Measurements from ENCODE around the gene KCNMB3.

The KCNMB3 gene

DNA sequence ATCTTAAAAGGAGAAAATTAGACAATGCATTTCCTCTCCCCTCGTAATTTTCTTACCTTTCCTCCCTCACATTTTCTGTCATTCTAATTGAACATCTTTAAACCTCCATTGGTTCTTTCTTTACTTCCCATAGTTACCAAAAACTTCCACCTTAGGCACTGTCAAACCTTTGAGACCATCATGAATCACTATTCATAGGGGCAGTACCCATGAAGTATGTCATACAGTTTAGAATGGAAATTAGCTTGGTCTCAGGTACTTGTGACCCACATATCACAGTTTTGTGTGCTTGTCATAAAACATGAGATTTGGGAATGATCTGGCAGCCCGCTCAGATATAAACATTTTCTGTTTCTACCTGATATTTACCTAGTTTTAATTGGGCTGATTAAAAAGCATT lies 50.1 kb downstream of the KCNMB3 start:
- Histone ChIP-seq H3K36me3 (ENCODE audit: control insufficient read depth, insufficient read depth, low read length) (peaks cover 2% of the 10 kb centered on the region; the same call in 1 of the 2 replicates), H3K27me3 (replicated peaks; ENCODE audit: control insufficient read depth, insufficient read depth, low read length) (no peaks in the 10 kb centered on the region), H3K4me3 (replicated peaks; ENCODE audit: low read depth, low read length) (no peak overlapping the region)
- DNase-seq (ENCODE audit: extremely low read depth, insufficient read length) = no peak
- TF ChIP-seq, protein P1, sequence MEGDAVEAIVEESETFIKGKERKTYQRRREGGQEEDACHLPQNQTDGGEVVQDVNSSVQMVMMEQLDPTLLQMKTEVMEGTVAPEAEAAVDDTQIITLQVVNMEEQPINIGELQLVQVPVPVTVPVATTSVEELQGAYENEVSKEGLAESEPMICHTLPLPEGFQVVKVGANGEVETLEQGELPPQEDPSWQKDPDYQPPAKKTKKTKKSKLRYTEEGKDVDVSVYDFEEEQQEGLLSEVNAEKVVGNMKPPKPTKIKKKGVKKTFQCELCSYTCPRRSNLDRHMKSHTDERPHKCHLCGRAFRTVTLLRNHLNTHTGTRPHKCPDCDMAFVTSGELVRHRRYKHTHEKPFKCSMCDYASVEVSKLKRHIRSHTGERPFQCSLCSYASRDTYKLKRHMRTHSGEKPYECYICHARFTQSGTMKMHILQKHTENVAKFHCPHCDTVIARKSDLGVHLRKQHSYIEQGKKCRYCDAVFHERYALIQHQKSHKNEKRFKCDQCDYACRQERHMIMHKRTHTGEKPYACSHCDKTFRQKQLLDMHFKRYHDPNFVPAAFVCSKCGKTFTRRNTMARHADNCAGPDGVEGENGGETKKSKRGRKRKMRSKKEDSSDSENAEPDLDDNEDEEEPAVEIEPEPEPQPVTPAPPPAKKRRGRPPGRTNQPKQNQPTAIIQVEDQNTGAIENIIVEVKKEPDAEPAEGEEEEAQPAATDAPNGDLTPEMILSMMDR (IDR thresholded peaks at IDR 0.05; ENCODE audit: insufficient read depth, low read length, poor library complexity, severe bottlenecking) = no peak

DNA sequence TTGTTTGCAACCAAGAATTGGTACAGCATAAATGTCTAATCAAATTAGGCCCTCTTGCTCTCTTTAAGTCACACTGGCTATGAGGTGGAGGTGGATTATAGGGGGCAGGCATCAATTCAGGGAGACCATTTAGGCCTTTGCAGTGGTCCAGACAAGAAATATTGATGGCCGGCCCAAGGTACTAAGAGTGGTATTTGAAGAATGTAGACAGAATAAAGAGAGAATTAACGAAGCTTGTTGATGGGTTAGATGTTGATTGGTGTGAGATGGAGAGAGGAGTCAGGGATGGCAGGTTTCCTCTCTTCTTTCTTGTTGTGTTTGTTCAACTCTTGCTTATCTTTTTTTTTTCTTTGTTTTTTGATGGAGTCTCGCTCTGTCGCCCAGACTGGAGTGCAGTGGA lies 54.2 kb downstream of the KCNMB3 start:
- H3K36me3 ChIP-seq (ENCODE audit: control insufficient read depth, insufficient read depth, low read length) = no peaks in the 10 kb centered on the region
- H3K4me3 ChIP-seq (replicated peaks; ENCODE audit: low read depth, low read length) = no peak overlapping the region
- no peaks in the 10 kb centered on the region for H3K27me3 ChIP-seq (replicated peaks; ENCODE audit: control insufficient read depth, insufficient read depth, low read length)
- TF ChIP-seq, protein P1 (IDR thresholded peaks at IDR 0.05; ENCODE audit: insufficient read depth, low read length, poor library complexity, severe bottlenecking) = no peak
- DNase-seq (ENCODE audit: extremely low read depth, insufficient read length) = no peak

DNA sequence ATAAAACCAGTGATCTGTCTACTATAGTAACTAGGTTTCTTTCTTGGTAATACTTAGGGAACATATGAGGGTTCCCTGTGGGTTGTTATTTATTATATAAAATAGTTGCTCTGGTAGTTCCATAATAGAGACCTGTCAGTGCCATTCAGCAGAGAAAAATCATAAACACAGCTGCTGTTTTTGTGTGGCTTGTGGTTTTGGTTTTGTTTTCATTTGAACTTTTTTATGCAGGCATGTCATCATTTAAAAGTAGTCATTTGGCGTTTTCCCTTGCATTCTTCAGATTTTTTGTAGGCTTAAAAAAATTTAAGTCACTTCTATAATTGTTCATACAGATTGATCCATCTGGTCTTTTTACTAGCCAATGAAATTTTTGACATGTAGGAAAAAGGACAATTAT lies 54.8 kb downstream of the KCNMB3 start:
- peak; percentile 30 for DNase-seq (ENCODE audit: extremely low read depth, insufficient read length)
- TF ChIP-seq, protein P1 (IDR thresholded peaks at IDR 0.05; ENCODE audit: insufficient read depth, low read length, poor library complexity, severe bottlenecking) = no peak
- Histone ChIP-seq H3K4me3 (replicated peaks; ENCODE audit: low read depth, low read length) (no peak overlapping the region), H3K36me3 (ENCODE audit: control insufficient read depth, insufficient read depth, low read length) (no peaks in the 10 kb centered on the region), H3K27me3 (replicated peaks; ENCODE audit: control insufficient read depth, insufficient read depth, low read length) (no peaks in the 10 kb centered on the region)

DNA sequence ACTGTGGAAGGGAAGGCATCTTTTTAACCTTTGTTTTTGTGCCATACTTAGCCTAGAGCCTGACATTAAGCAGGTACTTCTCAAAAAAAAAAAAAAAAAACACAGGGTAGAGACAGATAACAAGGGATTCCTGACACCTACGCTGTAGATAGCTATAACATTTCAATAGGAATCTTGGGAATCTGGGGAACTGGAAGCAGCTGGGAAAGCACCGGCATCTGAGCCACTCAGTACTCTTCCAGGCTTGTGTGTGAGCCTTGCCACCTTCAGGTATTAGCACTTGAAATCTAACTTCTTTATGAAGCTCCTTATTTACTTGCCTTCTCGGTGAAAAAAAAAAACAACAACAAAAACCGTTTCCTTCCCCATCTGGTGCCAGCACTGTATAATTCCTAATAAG lies 56.0 kb downstream of the KCNMB3 start:
- TF ChIP-seq, protein P1 (IDR thresholded peaks at IDR 0.05; ENCODE audit: insufficient read depth, low read length, poor library complexity, severe bottlenecking) = no peak
- DNase-seq (ENCODE audit: extremely low read depth, insufficient read length) = no peak
- H3K36me3 ChIP-seq (ENCODE audit: control insufficient read depth, insufficient read depth, low read length) = no peaks in the 10 kb centered on the region
- no peak overlapping the region for H3K4me3 ChIP-seq (replicated peaks; ENCODE audit: low read depth, low read length)
- no peaks in the 10 kb centered on the region for H3K27me3 ChIP-seq (replicated peaks; ENCODE audit: control insufficient read depth, insufficient read depth, low read length)

Measured in GM06990 (cell line).